DMS79 treated with DMSO at 0.1 percent for 48 hours (cell line): ENCODE results near the gene ACTR6.
"Not testable (repeated sequence)": the region's sequence is repeated elsewhere in the genome, so short reads cannot be mapped to it uniquely, and the experiment has no call there.

ENCODE experiments used
- DNase-seq: peaks from one replicate; lab custom pipeline; 2025; lab: John Stamatoyannopoulos, UW

The ACTR6 gene

GRCh38 chr12:100200463-100201181 is at the start of gene ACTR6:
Gene ACTR6 (plus strand): TSS chr12:100200815. CDS start chr12:100200852, 37 bp downstream.
- DNase-seq: peak; percentile 96

- no peak for DNase-seq
Measured at GRCh38 chr12:100151769-100152168, 48.8 kb upstream of the ACTR6 start.

- DNase-seq: no peak
Measured at GRCh38 chr12:100153131-100153530, 47.5 kb upstream of the ACTR6 start.

- DNase-seq: no peak
Measured at GRCh38 chr12:100154474-100155247, 46.0 kb upstream of the ACTR6 start.

- DNase-seq: peak; percentile 6
Measured at GRCh38 chr12:100156731-100157426, 43.7 kb upstream of the ACTR6 start.

GRCh38 chr12:100157427-100157821 is 43.2 kb upstream of the ACTR6 start:
- DNase-seq: no peak

DNA sequence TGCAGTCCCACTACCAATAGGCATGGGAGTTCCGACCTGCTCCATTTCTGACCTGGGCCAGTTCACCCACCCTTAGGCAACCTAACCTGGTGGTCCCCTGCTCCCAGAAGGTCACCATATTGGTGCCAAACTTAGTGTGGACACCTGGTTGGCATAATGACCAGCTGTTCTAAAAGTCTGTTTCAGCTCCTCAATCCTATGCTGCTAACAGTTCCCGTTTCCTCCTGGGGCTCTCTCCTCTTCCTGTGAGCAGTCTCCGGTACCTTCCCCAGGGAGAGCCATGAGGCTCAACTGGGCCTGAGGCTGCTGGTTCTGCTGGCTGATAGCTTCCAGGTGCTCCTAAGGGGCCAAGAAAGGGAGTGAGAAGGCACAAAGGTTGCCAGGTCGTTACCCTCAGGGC is 42.1 kb upstream of the ACTR6 start:
- no peak for DNase-seq

GRCh38 chr12:100159391-100160104 is 41.1 kb upstream of the ACTR6 start:
- DNase-seq: no peak

DNA sequence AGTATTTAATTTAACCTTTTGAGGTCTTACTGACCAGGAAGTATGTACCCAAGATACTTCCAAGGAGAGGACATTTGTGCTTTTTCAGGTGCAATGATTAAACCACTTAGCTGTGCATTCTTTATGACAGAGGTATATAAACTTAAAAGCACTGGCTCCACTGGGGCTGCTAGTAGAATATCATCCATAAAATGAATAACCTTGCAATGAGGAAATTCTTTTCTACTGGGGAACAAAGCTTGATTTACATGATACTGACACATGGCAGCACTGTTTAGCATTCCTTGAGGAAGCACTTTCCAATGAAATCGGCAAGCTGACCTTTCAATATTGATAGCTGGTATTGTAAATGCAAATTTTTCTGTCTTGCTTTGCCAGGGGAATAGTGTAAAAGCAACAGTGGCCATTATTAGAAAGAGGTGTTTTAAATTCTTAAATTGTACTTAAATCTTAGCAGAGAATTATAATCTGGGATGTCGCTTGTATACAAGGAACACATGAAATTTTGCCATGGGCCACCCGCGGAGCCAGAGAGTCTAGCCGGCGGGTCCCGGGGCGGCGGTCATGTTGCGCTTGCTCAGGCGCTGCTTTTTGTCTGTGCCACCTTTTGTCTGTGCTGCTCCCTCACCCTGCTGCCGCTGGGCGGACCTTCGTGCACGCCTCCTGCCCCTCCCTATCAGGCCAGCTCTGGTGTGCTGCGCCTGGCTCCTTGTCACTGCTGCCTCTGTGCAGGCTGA is 37.0 kb upstream of the ACTR6 start:
- peak; percentile 75 for DNase-seq

DNA sequence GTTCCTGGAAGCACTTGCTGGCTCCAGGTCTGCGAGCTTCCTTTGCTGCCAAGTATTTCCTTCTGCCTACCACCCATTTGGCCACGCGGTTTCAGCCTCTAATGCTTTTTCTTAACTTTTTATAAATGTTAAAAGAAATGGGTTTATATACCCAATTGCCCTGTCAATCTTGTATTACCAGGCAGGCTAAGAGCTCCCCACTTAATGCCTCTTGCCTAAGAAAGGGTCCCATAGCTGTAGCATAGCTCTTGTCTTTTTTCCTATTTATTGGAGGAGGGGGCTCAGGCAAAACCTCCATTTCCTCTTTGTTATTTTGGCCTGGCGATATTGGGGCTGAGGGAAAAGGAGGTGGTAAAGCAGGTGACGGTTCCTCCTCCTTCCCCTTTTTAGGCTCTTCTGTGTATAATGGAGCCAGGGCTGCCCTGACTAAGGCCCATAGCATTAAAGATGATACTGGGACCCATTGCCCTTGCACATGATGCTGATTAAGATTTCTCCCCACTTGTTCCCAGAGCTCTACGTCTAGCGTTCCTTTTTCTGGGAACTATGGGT is 36.4 kb upstream of the ACTR6 start:
- no peak for DNase-seq

DNA sequence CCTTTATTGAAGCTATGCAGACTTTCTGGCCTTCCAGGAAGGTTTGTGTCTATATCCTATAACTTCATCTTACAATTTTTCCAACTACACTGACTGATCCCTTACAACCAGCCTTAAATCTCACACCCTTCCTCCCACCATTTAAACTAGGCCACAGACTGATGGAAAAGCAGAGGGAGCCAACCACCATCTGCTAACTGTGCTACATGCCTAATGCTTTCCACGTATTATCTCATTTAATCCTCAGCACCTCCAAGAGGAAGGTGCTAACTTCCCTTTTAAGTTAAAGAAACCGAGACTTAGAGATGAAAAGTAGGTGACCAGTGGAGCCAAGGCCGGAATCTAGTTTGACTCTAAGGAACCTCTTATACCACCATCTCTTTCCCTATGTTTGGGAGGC is 35.3 kb upstream of the ACTR6 start:
- no peak for DNase-seq

DNA sequence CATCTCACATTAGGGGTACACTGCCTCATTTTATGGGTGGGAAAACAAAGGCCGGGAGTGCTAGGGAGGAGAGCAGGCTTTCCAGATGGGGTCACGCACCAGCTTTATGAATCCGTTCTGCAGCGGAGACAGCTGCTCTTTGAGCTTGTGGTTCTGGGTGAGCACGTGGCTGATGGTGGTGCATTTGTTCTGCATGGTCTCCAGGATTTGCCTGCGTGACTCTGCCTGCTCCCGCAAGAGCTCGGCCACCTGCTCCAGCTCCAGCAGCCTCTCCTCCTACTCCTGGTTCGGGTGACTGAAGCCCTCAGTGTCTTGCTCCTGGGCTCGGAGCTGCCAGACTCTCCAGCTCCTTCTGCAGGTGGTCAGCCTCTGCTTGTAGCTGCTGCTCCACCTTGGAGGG is 34.4 kb upstream of the ACTR6 start:
- no peak for DNase-seq

- DNase-seq: no peak
Measured at GRCh38 chr12:100168562-100168961, 32.1 kb upstream of the ACTR6 start.

DNA sequence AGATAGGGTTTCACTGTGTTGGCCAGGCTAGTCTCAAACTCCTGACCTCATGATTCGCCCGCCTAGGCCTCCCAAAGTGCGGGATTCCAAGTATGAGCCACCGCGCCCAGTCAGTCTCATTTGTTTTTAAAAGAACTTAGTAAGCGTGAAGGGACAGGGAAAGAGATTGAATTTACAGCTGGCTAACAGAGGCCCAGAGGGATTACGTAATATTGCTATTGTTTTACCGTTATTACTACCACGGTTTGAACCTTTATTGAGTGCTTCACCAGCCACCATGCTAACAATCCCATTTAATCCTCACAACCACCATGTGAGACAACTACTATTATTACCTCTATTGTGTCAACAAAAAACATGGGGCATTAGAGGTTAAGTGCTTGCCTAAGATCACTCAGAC is 31.3 kb upstream of the ACTR6 start:
- DNase-seq: no peak

DNA sequence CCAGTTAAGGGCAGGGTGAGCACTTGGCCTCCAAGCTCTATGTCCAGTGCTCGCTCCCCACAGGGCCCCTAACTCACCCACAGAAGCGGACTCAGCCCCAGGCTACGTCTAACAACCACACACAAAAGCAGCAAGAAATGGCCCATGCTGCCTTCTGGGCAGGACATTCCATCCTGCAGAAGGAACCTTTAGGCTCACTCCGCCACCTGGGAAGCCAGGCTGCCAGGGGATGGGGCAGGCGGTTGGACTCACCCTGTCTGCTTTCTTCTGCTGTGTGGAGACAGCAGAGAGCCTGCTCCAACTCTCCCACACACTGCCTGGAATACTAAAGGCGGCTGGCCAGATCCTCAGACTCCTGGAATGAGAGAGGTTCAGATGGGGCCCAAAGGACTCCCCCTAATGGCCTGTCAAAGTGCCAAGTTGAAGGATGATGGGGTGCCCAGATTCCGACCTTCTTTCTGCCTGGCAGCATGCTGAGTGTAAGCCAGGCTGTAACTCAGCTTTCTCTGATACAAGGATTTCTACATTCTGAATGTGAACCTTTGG is 30.2 kb upstream of the ACTR6 start:
- no peak for DNase-seq

DNA sequence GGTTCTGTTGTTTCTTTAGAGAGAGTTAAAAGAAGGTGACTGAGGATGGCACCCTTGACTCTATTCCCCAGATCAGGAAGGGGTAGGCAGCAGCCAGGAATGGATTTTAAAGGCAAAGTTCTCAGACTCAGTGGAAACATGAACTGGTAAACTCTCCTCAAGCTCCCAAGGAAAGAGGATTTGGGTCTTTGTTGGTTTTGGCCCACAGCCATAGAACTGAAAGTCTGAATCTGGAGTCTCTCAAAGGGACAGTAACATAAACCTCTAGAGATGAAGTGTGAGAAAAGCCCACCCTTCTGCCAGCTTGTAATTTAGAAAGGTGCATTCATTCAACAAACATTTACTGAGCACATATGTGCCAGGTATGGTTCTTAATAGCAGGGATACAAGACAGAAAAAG is 29.4 kb upstream of the ACTR6 start:
- DNase-seq: no peak

DNA sequence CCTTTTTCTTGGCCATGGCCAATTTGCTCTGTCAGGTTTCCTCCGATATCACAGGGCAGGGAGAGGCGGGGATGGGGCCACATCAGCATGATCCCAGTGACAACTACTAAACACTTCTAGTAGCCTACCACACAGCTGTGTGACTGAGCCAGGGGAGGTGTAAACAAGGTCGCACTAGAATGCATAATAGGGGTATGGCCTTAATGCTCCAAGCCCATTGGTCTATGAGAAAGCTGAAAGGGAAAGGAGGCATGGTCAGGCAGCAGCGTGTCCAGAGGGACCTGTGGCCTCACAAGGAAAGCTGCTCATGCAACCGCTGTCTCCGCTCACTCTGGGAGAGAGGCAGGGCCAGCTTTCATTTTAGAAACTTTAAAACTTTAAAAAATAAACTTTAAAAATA is 27.5 kb upstream of the ACTR6 start:
- DNase-seq: no peak

DNA sequence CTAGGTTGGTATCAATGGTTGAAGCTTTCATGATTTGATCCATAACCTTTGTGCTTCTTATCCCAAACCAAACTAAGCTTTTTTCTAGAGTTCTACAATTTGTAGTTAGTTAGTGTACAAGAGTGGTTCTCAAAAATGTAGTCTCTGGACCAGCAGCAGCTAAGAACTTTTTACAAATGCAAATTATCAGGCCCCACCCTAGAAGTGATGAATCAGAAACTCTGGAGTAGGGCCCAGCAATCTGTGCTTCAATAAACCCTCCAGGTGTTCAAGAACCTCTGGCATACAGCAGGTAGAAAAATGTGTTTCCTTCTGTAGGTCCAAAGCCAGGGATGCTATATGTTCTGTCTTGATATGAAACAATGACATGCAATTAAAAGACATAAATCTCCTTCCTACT is 26.1 kb upstream of the ACTR6 start:
- DNase-seq: no peak

DNA sequence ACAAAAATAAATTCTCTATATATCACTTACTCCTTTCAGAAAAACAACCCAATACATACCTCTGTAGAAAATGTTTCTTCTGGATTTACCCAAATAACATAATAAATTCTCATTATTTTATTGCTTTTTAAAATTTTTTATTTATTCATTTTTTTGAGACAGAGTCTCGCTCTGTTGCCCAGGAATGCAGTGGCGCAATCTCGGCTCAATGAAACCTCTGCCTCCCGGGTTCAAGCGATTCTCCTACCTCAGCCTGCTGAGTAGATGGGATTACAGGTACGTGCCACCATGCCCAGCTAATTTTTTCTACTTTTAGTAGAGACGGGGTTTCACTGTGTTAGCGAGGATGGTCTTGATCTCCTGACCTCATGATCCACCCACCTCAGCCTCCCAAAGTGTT is 24.1 kb upstream of the ACTR6 start:
- not testable (repeated sequence) for DNase-seq

DNA sequence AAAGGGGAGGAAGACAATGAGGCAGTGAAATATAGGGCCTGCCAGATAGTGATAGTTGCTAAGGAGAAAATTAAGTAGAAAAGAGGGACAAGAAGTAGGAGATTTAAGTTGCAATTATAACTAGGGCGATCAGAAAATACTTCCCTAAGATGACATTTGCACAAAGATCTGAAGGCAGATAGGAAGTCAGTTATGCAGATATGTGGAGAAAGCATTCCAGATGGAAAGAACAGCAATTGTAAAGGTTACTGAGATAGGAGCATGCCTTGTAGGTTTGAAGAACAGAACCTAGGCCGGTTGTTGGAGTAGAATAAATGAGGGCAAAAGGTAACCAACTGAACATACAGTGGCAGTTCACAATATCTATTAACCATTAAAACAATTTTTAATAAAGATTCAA is 21.4 kb upstream of the ACTR6 start:
- no peak for DNase-seq

DNA sequence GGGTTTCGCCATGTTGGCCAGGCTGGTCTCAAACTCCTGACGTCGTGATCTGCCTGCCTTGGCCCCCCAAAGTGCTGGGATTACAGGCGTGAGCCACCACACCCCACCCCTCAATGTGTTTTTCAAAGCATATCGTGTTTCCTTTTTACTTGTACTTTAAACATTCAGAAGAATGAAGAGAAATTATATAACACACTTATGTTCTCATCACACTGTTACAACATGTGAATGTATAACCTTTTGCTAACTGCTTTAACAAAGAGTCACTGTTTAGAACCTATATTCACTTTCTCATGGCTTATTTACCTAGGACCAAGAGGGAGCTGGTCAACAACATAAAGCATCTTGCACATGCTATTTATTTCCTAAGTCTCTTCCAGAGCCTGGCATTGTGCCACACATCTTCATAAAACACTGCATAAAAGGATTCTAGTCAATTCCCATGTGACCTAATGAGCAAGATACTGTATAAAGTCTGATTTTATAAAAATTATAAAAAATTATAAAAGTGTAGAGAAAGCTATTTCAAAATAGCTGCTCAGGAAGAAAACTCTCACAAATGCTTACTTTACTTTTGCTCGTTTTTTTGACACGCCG is 16.0 kb upstream of the ACTR6 start:
- peak; percentile 4 for DNase-seq
